Measurements from ENCODE around the gene SF3B2. TPM values are rescaled to one million over a fixed set of nuclear protein-coding genes. Genes with fewer than 3 reads are reported as not detected.

Gene SF3B2
- total RNA-seq, 1 experiment from 2014 or later, result 237 TPM

DNA sequence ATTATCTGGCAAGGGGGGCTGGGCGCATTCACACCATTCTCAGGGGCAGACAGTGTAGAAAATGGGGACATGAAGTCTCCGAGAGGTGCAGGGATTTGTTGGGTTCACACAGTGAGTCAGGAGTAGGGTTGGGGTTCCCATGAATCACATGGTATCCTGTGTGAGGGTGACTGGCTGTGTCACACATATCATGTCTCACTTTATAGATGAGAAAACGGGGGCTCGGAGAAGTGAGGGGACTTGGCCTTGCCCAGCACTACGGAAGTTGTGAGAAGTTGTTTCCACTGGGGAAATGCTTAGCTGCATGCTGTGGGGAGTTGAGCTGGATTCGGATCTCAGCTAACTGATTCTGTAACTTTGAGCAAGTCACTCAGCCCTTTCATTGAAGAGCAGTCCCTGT is 7.4 kb upstream of the SF3B2 start:
- Histone ChIP-seq H3K9ac (ENCODE audit: extremely low read depth, insufficient read length, low read length) (no peak overlapping the region), H3K14ac (ENCODE audit: insufficient read depth, low read length) (no peak overlapping the region), H4K8ac (replicated peaks; ENCODE audit: insufficient read length, low read depth, low read length) (no peak overlapping the region), H2BK20ac (ENCODE audit: low read depth, low read length, poor library complexity, severe bottlenecking) (no peak overlapping the region), H2AK5ac (ENCODE audit: insufficient read length, low read length) (no peak overlapping the region), H3K27ac (ENCODE audit: insufficient read length, low read depth, low read length) (no peak overlapping the region), H2AFZ (ENCODE audit: low read length) (no peak overlapping the region), H2BK5ac (ENCODE audit: insufficient read length, low read length) (no peak overlapping the region), H2BK12ac (ENCODE audit: insufficient read length, low read depth, low read length) (no peak overlapping the region), H4K5ac (ENCODE audit: insufficient read length, low read depth, low read length) (no peak overlapping the region), H3K4me2 (ENCODE audit: insufficient read depth, insufficient read length, low read length) (no peak overlapping the region), H3K23me2 (ENCODE audit: insufficient read length, low read depth, low read length, poor library complexity, severe bottlenecking) (peaks cover 8% of the 10 kb centered on the region), H2BK15ac (ENCODE audit: low read depth, low read length) (no peak overlapping the region), H3T11ph (ENCODE audit: low read length) (no peak overlapping the region), H3K79me1 (ENCODE audit: insufficient read depth, low read depth, low read length, poor library complexity, severe bottlenecking) (no peaks in the 10 kb centered on the region), H4K91ac (ENCODE audit: insufficient read length, low read depth, low read length) (no peak overlapping the region), H2BK120ac (ENCODE audit: low read depth, low read length, poor library complexity, severe bottlenecking) (no peak overlapping the region), H3K18ac (ENCODE audit: insufficient read length, low read depth, low read length) (no peak overlapping the region), H3K9me3 (ENCODE audit: control insufficient read depth, low read depth, low read length) (no peaks in the 10 kb centered on the region), H3K27me3 (ENCODE audit: insufficient read depth, low read length) (no peaks in the 10 kb centered on the region), H3K56ac (ENCODE audit: insufficient read length, low read depth, low read length) (no peak overlapping the region), H3K23ac (ENCODE audit: insufficient read length, low read depth, low read length) (no peak overlapping the region), H3K79me2 (ENCODE audit: insufficient read depth, low read length) (no peaks in the 10 kb centered on the region), H4K20me1 (ENCODE audit: control insufficient read depth, insufficient read depth, insufficient read length) (peaks cover 3% of the 10 kb centered on the region), H3K4ac (ENCODE audit: low read depth, low read length) (no peak overlapping the region), H3K4me1 (ENCODE audit: insufficient read depth, low read length) (0 out of 2 replicates have a peak, but pooled peaks cover 4% of the 10 kb centered on the region)
- TF ChIP-seq, protein P1, sequence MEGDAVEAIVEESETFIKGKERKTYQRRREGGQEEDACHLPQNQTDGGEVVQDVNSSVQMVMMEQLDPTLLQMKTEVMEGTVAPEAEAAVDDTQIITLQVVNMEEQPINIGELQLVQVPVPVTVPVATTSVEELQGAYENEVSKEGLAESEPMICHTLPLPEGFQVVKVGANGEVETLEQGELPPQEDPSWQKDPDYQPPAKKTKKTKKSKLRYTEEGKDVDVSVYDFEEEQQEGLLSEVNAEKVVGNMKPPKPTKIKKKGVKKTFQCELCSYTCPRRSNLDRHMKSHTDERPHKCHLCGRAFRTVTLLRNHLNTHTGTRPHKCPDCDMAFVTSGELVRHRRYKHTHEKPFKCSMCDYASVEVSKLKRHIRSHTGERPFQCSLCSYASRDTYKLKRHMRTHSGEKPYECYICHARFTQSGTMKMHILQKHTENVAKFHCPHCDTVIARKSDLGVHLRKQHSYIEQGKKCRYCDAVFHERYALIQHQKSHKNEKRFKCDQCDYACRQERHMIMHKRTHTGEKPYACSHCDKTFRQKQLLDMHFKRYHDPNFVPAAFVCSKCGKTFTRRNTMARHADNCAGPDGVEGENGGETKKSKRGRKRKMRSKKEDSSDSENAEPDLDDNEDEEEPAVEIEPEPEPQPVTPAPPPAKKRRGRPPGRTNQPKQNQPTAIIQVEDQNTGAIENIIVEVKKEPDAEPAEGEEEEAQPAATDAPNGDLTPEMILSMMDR (conservative IDR thresholded peaks at IDR 0.05), result no peak
- peak overlapping the region in 1 of 2 experiments; percentile 38; a peak in 1 of 5 replicates for H3K4me3 Mint-ChIP-seq
- peaks cover 23 to 30% of the 10 kb centered on the region in 2 experiments for H3K4me1 Mint-ChIP-seq
- no peaks in the 10 kb centered on the region; the same call in 1 of the 2 replicates for H3K27me3 Mint-ChIP-seq (ENCODE audit: low read depth)
- DNase-seq, result no peak
- no CpG with 5 or more reads among the region's 6 CpGs for whole genome bisulfite sequencing (ENCODE audit: extremely low coverage, insufficient read length, low lambda C conversion rate)
- H3K9me3 Mint-ChIP-seq, result no peaks in the 10 kb centered on the region
- no peak overlapping the region; a peak in 1 of 7 replicates for H3K27ac Mint-ChIP-seq
- peaks cover 17 to 32% (median 21%) of the 10 kb centered on the region in 3 experiments; a peak in 6 of 7 replicates for H3K36me3 Mint-ChIP-seq (ENCODE audit: insufficient read depth in 1 of 3, low read depth in 3 of 3)
